GM12865 (cell line): ENCODE measurements around the gene SERTM2.

Experiments used
- DNase-seq: peaks from one replicate; pipeline ENCODE4 v3.0.0; 2010; ENCODE audit warnings: low read depth
- H3K4me3 ChIP-seq: 2 replicates; pipeline ENCODE4 v1.5.1; 2011; ENCODE audit warnings: mild to moderate bottlenecking, low read depth, low read length, control low read depth
- TF ChIP-seq, protein P1 (sequence below): IDR thresholded peaks from 2 replicates; pipeline ENCODE4 v1.5.1; 2011; ENCODE audit warnings: low read length, control low read depth, low read depth, inconsistent platforms; ENCODE audit not compliant: insufficient read depth; ENCODE audit errors: missing control alignments

Gene SERTM2

DNA sequence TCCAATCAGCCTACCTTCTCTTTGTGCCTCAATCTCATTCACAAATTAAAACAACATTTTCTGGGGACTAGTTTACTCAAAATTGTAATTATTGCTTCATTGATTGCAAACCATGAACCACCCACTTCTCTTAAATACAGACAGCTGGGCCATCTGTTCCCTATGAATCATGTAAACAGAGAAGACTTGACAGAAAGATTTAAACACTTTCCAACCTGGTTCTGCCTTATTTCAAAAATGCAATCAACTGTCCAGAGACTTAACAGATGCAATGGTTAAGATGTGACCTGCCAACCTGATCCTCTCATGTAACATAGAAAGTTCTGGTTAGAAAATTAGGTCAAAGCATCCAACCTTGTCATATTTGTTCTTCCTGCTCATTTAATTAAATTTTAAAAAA lies 20.8 kb upstream of the SERTM2 start:
- DNase-seq = no peak
- TF ChIP-seq, protein P1, sequence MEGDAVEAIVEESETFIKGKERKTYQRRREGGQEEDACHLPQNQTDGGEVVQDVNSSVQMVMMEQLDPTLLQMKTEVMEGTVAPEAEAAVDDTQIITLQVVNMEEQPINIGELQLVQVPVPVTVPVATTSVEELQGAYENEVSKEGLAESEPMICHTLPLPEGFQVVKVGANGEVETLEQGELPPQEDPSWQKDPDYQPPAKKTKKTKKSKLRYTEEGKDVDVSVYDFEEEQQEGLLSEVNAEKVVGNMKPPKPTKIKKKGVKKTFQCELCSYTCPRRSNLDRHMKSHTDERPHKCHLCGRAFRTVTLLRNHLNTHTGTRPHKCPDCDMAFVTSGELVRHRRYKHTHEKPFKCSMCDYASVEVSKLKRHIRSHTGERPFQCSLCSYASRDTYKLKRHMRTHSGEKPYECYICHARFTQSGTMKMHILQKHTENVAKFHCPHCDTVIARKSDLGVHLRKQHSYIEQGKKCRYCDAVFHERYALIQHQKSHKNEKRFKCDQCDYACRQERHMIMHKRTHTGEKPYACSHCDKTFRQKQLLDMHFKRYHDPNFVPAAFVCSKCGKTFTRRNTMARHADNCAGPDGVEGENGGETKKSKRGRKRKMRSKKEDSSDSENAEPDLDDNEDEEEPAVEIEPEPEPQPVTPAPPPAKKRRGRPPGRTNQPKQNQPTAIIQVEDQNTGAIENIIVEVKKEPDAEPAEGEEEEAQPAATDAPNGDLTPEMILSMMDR = no peak
- H3K4me3 ChIP-seq = no peak overlapping the region

DNA sequence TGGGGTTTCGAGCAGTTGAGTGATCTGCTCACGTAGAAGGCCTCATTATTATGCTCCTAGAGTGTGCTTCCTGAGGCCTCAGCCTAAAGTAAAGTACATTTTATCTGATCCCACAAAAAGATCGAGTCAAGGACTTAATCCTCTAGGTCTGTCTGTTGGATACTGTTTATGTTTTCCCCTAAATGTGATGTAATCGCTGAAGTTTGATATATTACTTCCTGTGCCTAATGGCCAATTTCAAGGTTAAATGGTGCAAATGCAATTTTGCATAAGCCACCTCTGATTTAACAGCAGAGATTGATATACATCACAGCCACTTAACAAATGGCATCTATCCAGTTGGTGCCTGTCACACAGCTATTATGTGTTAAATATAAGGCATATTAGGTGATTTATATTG lies 19.4 kb upstream of the SERTM2 start:
- no peak overlapping the region for H3K4me3 ChIP-seq
- TF ChIP-seq, protein P1 = no peak
- no peak for DNase-seq

DNA sequence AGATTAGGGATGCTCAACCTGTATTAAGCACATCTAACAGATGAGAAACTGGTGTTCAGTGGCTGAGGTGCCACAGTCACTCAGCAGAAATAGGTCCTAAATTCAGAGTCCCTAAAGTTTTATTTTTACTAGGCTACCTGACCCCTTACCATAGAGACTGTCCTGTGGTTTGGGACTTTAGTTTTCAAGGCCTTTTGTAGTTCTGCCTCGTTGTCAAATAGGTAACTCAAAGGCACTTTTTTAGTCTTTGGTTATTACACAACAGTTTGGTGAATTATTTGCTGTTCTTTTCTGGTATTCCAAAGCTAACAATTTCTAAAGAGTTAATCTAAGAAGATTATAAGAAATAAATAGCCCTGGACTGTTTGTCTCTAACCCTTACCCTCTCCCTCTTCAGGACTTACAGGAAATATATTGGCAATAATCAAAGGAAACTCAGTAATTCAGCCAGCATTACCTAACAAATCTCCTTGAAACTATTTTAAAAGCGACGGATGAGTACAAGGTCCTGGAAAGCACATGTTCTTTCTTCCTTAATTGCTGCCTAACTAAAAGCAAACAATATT lies 12.8 kb upstream of the SERTM2 start:
- no peak for DNase-seq
- no peak overlapping the region for H3K4me3 ChIP-seq
- TF ChIP-seq, protein P1 = no peak

DNA sequence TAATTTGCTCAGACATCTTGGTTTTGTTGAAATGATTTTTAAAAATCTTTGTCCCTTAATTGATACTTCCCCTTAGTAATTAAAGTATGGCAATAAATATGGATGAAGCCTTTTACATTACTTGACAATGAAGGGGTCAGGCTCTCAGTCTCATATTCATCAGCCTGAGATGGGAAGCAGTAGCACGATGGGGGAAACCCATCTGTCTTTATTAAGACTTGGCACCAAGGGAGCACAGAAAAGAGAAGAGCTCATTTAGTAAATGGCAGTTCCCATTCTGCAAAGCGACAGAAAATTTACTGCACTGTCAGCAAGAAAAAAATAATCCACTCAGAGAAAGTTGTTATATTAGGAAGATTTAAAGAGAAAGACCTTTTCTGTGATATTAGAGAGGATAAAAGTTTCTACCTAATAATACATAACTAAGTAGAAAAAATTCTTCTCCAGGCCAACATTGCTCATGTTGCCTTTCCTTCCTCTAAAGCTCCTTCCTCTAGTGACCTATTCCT lies 7.9 kb upstream of the SERTM2 start:
- no peak for DNase-seq
- TF ChIP-seq, protein P1 = no peak
- no peak overlapping the region for H3K4me3 ChIP-seq

DNA sequence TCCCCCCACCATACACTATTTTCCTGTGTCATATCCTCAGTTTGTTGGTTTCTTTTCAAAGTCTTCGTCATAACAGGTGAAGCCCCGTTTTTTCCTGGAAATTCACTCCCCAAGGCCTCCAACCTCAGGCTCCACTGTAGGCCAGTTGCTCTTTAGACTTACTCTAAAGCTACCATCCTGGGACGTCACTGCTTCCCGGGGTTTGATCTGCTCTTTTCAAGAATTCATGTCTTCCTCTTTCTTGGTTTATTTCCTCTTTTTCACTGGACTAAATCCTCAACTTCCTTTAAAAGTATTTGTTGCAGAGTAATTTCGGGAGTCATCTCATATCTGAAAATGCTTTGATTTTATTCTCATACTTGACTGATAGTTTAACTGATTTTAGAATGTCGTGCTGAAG lies 6.5 kb upstream of the SERTM2 start:
- no peak for DNase-seq
- TF ChIP-seq, protein P1 = no peak
- H3K4me3 ChIP-seq = no peak overlapping the region

DNA sequence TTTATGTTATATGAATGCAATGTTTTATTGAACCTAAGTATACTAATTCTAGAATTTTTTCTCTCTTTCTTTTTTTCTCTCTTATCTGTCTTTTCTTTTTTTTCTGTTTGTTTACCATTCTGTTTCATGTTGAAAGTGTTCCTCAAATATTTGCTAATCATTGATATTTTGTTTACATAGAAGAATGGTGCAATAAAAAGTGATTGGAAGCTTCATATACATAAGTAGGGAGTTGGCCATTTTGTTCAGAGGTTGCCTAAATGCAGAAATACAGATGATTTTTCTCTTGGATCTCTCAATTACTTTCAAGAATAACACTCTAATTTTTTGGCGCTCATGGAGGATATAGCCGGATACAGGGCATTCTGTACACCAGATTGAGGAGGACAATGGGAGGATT lies 5.7 kb upstream of the SERTM2 start:
- DNase-seq = no peak
- no peak overlapping the region for H3K4me3 ChIP-seq
- TF ChIP-seq, protein P1 = no peak

DNA sequence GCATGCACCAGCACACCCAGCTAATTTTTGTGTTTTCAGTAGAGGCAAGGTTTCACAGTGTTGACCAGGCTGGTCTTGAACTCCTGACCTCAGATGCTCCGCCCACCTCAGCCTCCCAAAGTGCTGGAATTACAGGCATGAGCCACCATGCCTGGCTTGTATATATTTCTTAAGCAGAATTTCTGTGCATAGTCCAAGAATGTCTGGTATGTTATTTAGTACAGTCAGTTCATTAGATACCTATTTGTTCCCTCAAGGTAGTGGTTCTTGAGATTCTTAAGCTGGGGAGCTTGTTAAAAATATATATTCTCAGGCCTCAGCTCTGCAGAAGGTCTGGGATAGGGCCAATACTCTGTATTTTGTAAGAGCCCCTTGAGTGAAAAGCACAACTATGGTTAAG lies 4.6 kb upstream of the SERTM2 start:
- H3K4me3 ChIP-seq = no peak overlapping the region
- DNase-seq = no peak
- TF ChIP-seq, protein P1 = no peak
